Hepatocyte (in vitro differentiated cells): Measurements from ENCODE around the gene SEMA5A. TPM values are rescaled to one million over a fixed set of nuclear protein-coding genes. Genes with fewer than 3 reads are reported as not detected.

Experiments
- DNase-seq: peaks from one replicate; pipeline ENCODE4 v3.0.0-alpha.2; 2016; ENCODE audit warnings: low spot score
- H2AFZ ChIP-seq: fragments of 200-600 bp; sonication (generic); 2 replicates; pipeline ENCODE4 v1.6.0; 2016; ENCODE audit warnings: antibody characterized with exemption, mild to moderate bottlenecking
- H3K27ac ChIP-seq: fragments of 200-600 bp; sonication (generic); 2 replicates; pipeline ENCODE4 v1.5.1; 2016; ENCODE audit warnings: mild to moderate bottlenecking
- H3K27me3 ChIP-seq: fragments of 200-600 bp; sonication (generic); 2 replicates; pipeline ENCODE4 v1.6.1; 2016
- H3K36me3 ChIP-seq: fragments of 200-600 bp; sonication (generic); replicated peaks from 2 replicates; pipeline ENCODE4 v1.5.1; 2016; ENCODE audit warnings: low read depth; ENCODE audit not compliant: insufficient read depth
- H3K4me1 ChIP-seq: fragments of 200-600 bp; sonication (generic); 2 replicates; pipeline ENCODE4 v1.5.1; 2016; ENCODE audit warnings: mild to moderate bottlenecking, moderate library complexity; ENCODE audit not compliant: insufficient read depth
- H3K4me2 ChIP-seq: fragments of 200-600 bp; sonication (generic); 2 replicates; pipeline ENCODE4 v1.6.0; 2016
- H3K4me3 ChIP-seq: fragments of 200-600 bp; sonication (generic); 2 replicates; pipeline ENCODE4 v1.5.1; 2016; ENCODE audit warnings: mild to moderate bottlenecking
- H3K79me2 ChIP-seq: fragments of 200-600 bp; sonication (generic); 2 replicates; pipeline ENCODE4 v1.6.0; 2017; ENCODE audit warnings: mild to moderate bottlenecking
- H3K9me2 ChIP-seq: fragments of 200-600 bp; sonication (generic); replicated peaks from 2 replicates; pipeline ENCODE4 v1.6.0; 2017; ENCODE audit warnings: mild to moderate bottlenecking; ENCODE audit not compliant: insufficient read depth
- H3K9me3 ChIP-seq: fragments of 200-600 bp; sonication (generic); 2 replicates; pipeline ENCODE4 v1.5.1; 2016; ENCODE audit warnings: low read depth, mild to moderate bottlenecking
- H4K20me1 ChIP-seq: fragments of 200-600 bp; sonication (generic); 2 replicates; pipeline ENCODE4 v1.6.0; 2016; ENCODE audit warnings: mild to moderate bottlenecking; ENCODE audit not compliant: insufficient read depth, poor library complexity, severe bottlenecking
- CTCF ChIP-seq: fragments of 200-600 bp; sonication (generic); IDR thresholded peaks from 2 replicates; pipeline ENCODE4 v1.5.1; 2016; ENCODE audit warnings: antibody characterized with exemption, mild to moderate bottlenecking; ENCODE audit not compliant: poor library complexity
- EZH2 ChIP-seq: fragments of 200-600 bp; sonication (generic); IDR thresholded peaks from 2 replicates; pipeline ENCODE4 v1.6.1; 2016; ENCODE audit warnings: antibody characterized with exemption, mild to moderate bottlenecking, borderline replicate concordance
- EZH2phosphoT487 ChIP-seq: fragments of 200-600 bp; sonication (generic); IDR thresholded peaks from one replicate; pipeline ENCODE4 v1.6.1; 2018; ENCODE audit warnings: antibody characterized with exemption, mild to moderate bottlenecking, low read depth, moderate library complexity; ENCODE audit not compliant: unreplicated experiment, severe bottlenecking
- WGBS: methylation state at CpG from one replicate; pipeline ENCODE4 v1.1.6; 2016; ENCODE audit warnings: low lambda C conversion rate; ENCODE audit errors: missing lambda C conversion rate; 5-methylcytosine and 5-hydroxymethylcytosine counted together
- polyA plus RNA-seq: library from polyadenylated mRNA; unstranded; fragments of >200 nt; fragmentation: Nextera tagmentation; extraction: Ambion mirVana; gene quantifications from 2 replicates; pipeline ENCODE4 v1.2.1, GENCODE V29; 2016
- total RNA-seq: library from RNA; depleted of rRNA; stranded (reverse); fragments of >200 nt; gene quantifications from 2 replicates; pipeline ENCODE4 v1.2.3, GENCODE V29; 2014

Gene SEMA5A
- total and polyA plus RNA-seq, 2 experiments from 2014 or later, result 10.7 to 21.7 TPM

GRCh38 chr5:9467199-9468059 is 78.4 kb downstream of the SEMA5A start:
- H3K27me3 ChIP-seq, result no peaks in the 10 kb centered on the region
- H2AFZ ChIP-seq, result peak overlapping the region; percentile 19
- no peaks in the 10 kb centered on the region for H3K9me3 ChIP-seq
- H4K20me1 ChIP-seq, result no peaks in the 10 kb centered on the region
- peak; percentile 36 for DNase-seq
- no peaks in the 10 kb centered on the region for H3K79me2 ChIP-seq
- H3K27ac ChIP-seq, result peak overlapping the region; percentile 81
- no peak overlapping the region for H3K4me2 ChIP-seq
- H3K9me2 ChIP-seq, result no peaks in the 10 kb centered on the region
- H3K4me3 ChIP-seq, result no peak overlapping the region
- 62% methylated on average over 13 of the region's 13 CpGs for WGBS
- H3K4me1 ChIP-seq, result peaks cover 6% of the 10 kb centered on the region
- TF ChIP-seq EZH2 (no peak), EZH2phosphoT487 (no peak), CTCF (no peak)
- H3K36me3 ChIP-seq, result no peaks in the 10 kb centered on the region

- Histone ChIP-seq H2AFZ (no peak overlapping the region), H3K27me3 (no peaks in the 10 kb centered on the region), H3K79me2 (no peaks in the 10 kb centered on the region), H3K9me3 (no peaks in the 10 kb centered on the region), H4K20me1 (no peaks in the 10 kb centered on the region), H3K4me1 (peaks cover 6% of the 10 kb centered on the region), H3K9me2 (no peaks in the 10 kb centered on the region), H3K4me2 (no peak overlapping the region), H3K36me3 (no peaks in the 10 kb centered on the region), H3K27ac (no peak overlapping the region), H3K4me3 (no peak overlapping the region)
- 75% methylated on average over 1 of the region's 1 CpG for WGBS
- TF ChIP-seq EZH2phosphoT487 (no peak), EZH2 (no peak), CTCF (no peak)
- DNase-seq, result no peak
Observed at GRCh38 chr5:9466697-9467096, 79.2 kb downstream of the SEMA5A start.

- no peaks in the 10 kb centered on the region for H3K27me3 ChIP-seq
- no peak overlapping the region for H3K27ac ChIP-seq
- no peaks in the 10 kb centered on the region for H3K79me2 ChIP-seq
- no peak overlapping the region for H3K4me3 ChIP-seq
- H4K20me1 ChIP-seq, result no peaks in the 10 kb centered on the region
- H3K9me3 ChIP-seq, result no peaks in the 10 kb centered on the region
- peaks cover 6% of the 10 kb centered on the region for H3K4me1 ChIP-seq
- 86% methylated on average over 5 of the region's 5 CpGs for WGBS
- TF ChIP-seq EZH2phosphoT487, result no peak
- no peak for TF ChIP-seq EZH2
- no peak for TF ChIP-seq CTCF
- H3K9me2 ChIP-seq, result no peaks in the 10 kb centered on the region
- H2AFZ ChIP-seq, result no peak overlapping the region
- DNase-seq, result no peak
- H3K4me2 ChIP-seq, result no peak overlapping the region
- H3K36me3 ChIP-seq, result no peaks in the 10 kb centered on the region
Observed at GRCh38 chr5:9464478-9464877, 81.4 kb downstream of the SEMA5A start.
